K562 treated with DMSO at 1 percent for 12 hours (cell line): Measurements from ENCODE around the gene FAM81B. TPM values are rescaled to one million over a fixed set of nuclear protein-coding genes. Genes with fewer than 3 reads are reported as not detected.

Source experiments
- total RNA-seq: library from RNA; unstranded; fragments of 300-600 nt; gene quantifications from 2 replicates; pipeline ENCODE4 v1.2.3, GENCODE V29; 2022; ENCODE audit not compliant: insufficient read depth

Gene FAM81B, protein sequence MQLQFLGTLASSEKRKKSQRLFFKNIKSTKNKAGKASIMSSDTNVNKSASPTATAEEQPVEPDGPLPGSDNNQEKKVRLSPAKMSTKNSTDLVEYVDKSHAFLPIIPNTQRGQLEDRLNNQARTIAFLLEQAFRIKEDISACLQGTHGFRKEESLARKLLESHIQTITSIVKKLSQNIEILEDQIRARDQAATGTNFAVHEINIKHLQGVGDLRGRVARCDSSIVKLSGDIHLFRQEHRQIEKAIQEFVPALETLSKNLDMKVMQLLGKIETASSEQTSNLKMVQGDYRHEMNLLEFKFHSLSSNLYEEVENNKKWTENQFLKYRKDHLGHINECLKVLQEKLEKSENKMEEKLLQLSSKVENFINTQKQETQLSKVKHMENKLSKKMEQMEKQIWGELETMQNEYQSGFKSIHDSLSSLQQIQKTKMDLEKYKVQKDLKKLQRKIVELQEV
- 2.2 TPM in 1 of 2 replicates, not detected in the other for total RNA-seq

DNA sequence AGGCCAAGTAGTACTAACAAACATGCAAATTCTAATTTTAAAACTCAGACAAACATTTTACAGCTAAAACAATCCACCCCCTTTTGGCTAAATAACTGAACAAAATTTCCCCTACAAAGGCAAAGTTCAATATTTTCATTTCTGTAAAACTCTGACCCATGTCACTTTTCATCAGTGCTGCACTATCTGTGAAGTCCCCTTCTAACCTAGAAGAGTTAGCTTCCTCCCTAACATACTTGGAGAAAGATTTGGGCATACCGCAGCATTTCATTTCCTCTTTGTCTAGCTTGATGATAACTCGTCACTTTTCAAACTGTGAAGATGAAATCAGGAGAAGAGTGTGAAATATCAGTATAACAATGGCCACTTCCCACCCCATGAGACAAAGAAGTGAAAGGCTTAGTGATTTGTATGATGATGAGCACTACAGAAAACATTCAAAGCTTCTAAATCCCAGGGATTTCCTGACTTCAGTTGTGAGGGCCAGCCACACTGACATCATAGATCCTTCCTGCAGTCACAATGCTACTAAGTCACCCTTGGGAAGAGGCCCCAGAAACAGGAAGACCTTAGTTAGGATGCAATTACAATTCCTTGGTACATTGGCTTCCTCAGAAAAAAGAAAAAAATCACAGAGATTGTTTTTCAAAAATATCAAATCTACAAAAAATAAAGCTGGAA lies at the start of gene FAM81B:
Gene FAM81B, plus strand, starts transcription at position 555 of the 681 bp plus-strand sequence. Its CDS starts 24 bp downstream, at position 579.

Other genes starting within 250 kb of the FAM81B start
- gene MCTP1, start 106.3 kb upstream of the FAM81B start, total RNA-seq = 0.27 TPM in 1 of 2 replicates, not detected in the other
- gene SKIC3, start 163.6 kb downstream of the FAM81B start, total RNA-seq = 7.8 and 31.7 TPM in 2 replicates
- 7.0 and 10.4 TPM in 2 replicates for gene ARSK, start 163.7 kb downstream of the FAM81B start, total RNA-seq
- not detected in 2 replicates for gene GPR150, start 228.7 kb downstream of the FAM81B start, total RNA-seq